Activated T-cell treated with anti-CD3 and anti-CD28 coated beads, Interleukin-2, amount 50 U/mL, for 48 hours (primary cell): ENCODE results near the gene NRROS.

ENCODE experiments used
- DNase-seq, 2 experiments: peaks; one replicate each; pipeline ENCODE4 v3.0.0-alpha.2; 2020

NRROS gene

GRCh38 chr3:196651819-196652218 is 12.3 kb downstream of the NRROS start:
- no peak for DNase-seq

- DNase-seq, result no peak
Observed at GRCh38 chr3:196652961-196653795, 13.7 kb downstream of the NRROS start.

GRCh38 chr3:196654006-196654734 is 14.7 kb downstream of the NRROS start:
- DNase-seq, result no peak

- DNase-seq, result no peak
Observed at GRCh38 chr3:196654735-196655090, 15.2 kb downstream of the NRROS start.

- no peak for DNase-seq
Observed at GRCh38 chr3:196655496-196655895, 16.0 kb downstream of the NRROS start.

- no peak for DNase-seq
Observed at GRCh38 chr3:196656213-196656612, 16.7 kb downstream of the NRROS start.

GRCh38 chr3:196659901-196660351 is 20.4 kb downstream of the NRROS start:
- DNase-seq, result no peak

- DNase-seq, result no peak
Observed at GRCh38 chr3:196660381-196661166, 21.1 kb downstream of the NRROS start.

GRCh38 chr3:196661400-196661799 is 21.9 kb downstream of the NRROS start:
- DNase-seq, result no peak

- DNase-seq, result no peak
Observed at GRCh38 chr3:196662033-196662432, 22.5 kb downstream of the NRROS start.

GRCh38 chr3:196662711-196663571 is 23.4 kb downstream of the NRROS start:
- DNase-seq, result no peak

GRCh38 chr3:196666001-196666867 is 26.7 kb downstream of the NRROS start:
- DNase-seq, result no peak

- no peak for DNase-seq
Observed at GRCh38 chr3:196667056-196667825, 27.7 kb downstream of the NRROS start.

GRCh38 chr3:196670339-196670738 is 30.8 kb downstream of the NRROS start:
- no peak for DNase-seq

- no peak for DNase-seq
Observed at GRCh38 chr3:196673632-196674031, 34.1 kb downstream of the NRROS start.

- DNase-seq, result no peak
Observed at GRCh38 chr3:196677353-196677752, 37.9 kb downstream of the NRROS start.

- no peak for DNase-seq
Observed at GRCh38 chr3:196677931-196678330, 38.4 kb downstream of the NRROS start.

- DNase-seq, result peak; percentile 79
Observed at GRCh38 chr3:196684548-196685407, 45.3 kb downstream of the NRROS start.

- no peak for DNase-seq
Observed at GRCh38 chr3:196686436-196686835, 46.9 kb downstream of the NRROS start.

- DNase-seq, result no peak
Observed at GRCh38 chr3:196688349-196688748, 48.9 kb downstream of the NRROS start.
